ENCODE measurements around the gene UMOD.
"Not testable (repeated sequence)": the region's sequence is repeated elsewhere in the genome, so short reads cannot be mapped to it uniquely, and the experiment has no call there.

The UMOD gene

GRCh38 chr16:20363191-20363590, 10.7 kb upstream of the UMOD start:
- no peak for DNase-seq

GRCh38 chr16:20359997-20360396, 7.5 kb upstream of the UMOD start:
- DNase-seq = no peak

GRCh38 chr16:20355114-20355782, 2.7 kb upstream of the UMOD start:
- no peak for DNase-seq

GRCh38 chr16:20353379-20353778, 864 bp upstream of the UMOD start:
- no peak for DNase-seq

- DNase-seq = no peak
Measured at GRCh38 chr16:20349615-20350014, 2.9 kb downstream of the UMOD start.

DNA sequence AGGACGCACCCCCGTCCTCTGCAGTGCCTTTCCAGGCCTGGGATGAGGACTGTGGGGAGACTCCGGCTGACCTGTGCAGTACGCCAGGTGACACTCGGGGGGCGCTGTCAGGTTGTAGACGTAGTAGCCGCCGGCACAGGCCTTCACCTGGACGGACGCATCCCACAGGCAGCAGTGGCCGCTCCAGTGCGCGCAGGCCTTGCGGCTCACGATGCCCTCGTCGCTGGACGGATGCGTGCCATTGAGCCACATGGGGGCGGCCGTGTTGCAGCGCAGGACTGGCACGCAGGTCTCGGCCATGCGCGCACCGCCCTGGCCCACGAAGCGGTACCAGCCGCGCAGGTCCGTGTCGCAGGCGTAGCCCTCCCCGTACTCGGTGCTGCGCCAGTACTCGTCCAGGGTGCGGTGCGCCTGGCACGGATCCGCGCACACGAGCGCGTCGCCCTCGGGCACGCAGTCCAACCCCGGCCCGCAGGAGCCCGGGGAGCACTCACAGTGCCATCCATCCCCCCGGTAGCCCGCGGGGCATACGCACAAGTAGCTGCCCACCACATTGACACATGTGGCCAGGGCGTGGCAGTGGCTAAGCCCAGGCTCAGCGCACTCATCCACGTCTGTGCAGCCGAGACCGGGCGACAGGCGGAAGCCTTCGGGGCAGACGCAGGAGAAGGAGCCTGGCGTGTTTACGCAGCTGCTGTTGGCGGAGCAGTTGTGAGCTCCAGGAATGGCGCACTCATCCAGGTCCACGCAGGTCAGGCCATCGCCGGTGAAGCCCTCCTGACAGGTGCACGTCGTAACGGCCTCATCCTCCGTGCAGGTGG, 3.9 kb downstream of the UMOD start:
- DNase-seq = no peak

GRCh38 chr16:20347666-20348364, 4.7 kb downstream of the UMOD start:
- DNase-seq = no peak

DNA sequence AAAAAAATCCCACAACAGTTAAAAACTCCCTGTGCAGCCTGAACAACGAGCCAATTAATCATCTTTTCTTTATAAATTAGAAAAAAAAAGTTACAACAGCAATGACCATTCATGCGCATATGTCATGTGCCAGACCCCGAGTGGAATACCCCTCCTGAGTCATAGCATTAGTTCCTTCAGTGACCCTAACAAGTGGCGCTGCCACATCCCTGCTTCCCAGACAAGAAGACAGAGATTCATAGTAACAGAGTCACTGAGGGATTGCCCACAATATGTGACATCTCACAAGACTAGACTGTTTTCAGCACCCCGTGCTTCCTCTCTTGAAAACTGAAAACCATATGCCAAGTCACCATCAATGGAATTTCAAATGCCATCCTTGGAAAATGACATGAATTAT, 7.9 kb downstream of the UMOD start:
- DNase-seq = no peak

DNA sequence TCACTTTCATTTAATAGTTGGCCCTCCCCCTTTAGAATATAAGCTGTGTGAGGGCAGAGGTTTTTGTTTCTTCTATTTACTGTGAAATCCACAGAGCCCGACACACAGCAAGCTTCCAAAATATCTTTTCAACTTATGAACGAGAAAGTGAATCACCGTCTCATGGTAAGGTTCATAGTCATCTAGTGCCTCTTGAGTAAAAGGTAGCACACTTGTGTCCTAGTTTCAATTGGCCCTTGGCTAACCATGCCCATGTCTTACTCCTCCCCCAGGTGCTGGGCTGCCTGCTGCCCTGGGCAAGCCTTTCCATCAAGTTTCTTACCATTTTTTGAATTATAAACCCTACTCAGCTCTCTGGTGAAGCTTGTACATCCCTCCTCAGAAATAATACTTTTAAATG, 12.8 kb downstream of the UMOD start:
- no peak for DNase-seq

DNA sequence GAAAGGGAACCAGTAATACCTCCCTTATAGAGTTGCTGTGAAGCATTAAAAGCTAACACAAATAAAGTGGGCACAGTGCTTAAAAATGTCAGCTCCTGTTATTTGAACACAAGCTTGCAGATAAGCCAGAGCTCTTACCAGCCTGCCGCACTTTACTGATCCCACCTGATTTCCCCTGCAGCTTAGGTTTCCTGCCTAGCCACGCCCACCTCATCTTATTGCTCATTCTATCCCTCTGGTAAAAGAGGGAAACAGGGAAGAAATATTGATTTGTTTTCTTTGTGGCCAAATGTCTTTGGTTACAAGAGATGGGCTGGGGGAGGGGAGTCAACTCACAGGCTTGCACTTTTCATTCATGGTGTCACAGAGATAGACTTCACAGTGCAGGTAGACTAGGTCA, 15.6 kb downstream of the UMOD start:
- no peak for DNase-seq

DNA sequence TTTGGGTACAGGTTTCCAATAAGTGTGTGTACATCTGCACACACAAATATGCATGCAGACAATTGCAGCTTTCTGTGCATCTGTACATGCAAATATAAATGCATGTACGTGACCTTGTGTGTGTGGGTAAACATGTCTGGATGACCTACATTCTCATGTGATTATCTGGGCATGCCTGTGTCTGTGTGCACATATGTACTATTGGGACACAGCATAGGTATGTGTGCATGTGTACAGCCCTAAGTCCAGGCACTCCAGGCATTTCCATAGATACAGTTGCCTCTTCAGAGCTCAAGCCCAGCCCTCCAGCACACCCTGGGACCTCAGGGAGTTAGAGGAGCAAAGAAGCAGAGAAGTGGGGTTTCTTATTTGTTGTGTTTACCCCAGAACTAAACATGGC, 18.1 kb downstream of the UMOD start:
- no peak for DNase-seq

DNA sequence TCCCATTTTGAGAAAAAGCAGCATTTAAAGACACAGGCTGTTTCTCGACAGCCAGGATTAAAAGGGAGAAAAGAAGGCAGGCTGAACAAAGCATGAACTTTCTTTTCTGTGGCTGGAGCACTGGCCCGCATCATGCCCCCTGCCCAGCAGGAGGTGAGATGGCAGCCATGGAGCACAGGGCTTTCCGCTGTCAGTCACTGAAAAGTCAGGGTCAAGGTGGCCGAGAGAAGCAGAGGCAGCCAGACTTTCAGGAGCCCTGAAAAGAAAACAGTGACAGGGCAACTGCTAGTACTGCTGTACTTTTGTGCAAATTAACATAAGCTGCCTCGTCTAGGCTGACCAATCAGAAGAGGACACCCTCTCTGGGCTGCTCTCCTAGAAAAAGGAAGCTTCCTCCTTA, 19.4 kb downstream of the UMOD start:
- no peak for DNase-seq

GRCh38 chr16:20332411-20332810, 20.1 kb downstream of the UMOD start:
- DNase-seq = no peak

DNA sequence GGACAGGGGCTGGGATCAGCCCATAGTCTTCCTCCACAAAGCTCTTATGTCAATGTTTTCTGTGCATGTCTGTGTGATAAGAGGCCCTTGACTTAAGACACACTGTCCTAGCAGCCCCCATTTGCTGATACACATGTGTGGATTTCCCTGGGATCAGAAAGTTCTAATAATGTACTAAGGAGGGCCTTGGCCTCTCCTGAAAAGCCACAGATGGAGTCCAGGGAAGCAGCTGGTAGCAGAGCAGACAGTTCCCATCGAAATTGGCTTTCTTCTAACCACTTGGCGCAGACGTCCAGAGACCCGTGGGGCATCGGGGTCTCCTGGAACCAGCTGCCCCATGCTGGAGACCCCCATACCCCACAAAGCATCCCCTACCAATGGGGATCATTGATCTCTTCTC, 20.9 kb downstream of the UMOD start:
- no peak for DNase-seq

DNA sequence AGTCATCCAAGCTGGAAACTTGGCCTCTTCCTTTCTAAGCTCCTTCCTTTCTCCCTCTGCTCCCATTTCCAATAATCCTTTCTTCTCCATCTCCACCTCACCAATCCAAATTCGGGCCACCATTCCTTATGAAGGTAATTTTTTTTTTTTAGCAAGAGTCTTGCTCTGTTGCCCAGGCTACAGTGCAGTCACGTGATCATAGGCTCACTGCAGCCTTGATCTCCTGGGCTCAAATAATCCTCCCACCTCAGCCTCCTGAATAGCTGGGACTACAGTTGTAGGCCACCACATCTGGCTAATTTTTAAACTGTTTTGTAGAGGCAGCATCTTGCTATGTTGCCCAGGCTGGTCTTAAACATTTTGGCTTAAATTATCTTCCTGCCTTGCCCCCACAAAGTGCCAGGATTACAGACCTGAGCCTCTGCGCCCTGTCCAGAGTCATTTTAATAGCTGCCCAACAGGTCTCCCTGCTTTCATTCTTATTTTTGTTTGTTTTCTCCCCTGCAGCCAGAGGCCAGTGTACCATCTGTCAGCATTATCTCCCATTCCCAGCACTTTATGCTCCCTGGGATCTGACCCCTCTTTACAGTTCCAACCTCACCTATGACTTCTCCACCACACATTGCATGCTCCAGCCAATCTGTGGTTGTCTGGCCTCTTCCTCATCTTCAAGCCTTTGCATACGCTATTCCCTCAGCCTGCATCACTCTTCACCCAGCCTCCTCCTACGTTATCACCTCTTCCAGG, 22.9 kb downstream of the UMOD start:
- DNase-seq = no peak

DNA sequence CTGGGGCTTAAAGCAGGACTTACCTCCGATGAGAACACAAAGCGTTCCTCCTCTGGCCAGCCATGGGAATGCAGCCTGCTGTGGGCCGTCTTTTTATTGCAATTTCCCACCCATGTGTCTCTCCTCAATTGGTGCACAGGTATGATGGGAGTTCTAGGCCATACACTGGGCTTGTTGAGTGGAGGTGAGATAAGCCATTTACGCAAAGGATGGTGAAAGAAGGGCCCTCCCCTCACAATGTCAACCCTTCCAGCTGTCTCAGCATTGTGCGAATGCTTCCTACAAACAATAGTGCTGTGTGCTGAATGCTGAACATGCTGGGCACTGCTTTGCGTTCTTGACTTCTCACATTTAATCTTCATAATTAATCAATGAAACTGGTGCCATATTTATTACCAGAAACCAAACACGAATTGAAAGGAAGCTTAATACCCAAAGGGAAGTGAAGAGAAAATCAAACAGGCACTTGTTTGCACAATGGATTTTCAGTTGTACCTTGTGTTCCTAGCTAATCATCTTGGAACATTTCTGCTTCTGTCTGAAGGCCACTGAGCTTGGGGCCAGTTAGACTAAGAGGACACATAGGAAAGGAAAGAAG, 25.0 kb downstream of the UMOD start, which contains the start of gene GP2:
GP2 (minus strand) TSS at position 70 of the 598 bp plus-strand sequence. CDS start 1,082 bp downstream, outside the sequence.
- no peak for DNase-seq

DNA sequence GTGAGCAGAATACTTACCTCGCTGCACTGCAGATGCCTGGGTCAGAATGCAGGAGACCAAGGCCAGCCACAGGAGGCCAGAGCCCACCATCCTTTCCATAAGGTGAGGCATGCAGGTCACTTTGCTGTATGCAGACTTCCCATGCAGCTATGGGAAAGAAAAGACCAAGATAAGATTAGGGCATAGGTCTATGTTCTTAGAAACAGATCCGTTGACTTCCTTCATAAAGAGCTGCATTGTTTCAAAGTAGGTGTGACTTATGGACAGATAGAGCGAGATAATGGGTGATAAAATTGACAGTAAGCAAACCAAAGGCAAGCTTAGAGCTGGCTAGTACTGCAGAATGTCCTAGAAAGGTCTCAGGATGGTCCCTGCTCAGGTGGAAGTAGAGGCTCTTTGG, 26.2 kb downstream of the UMOD start:
- DNase-seq = no peak

GRCh38 chr16:20325005-20325404, 27.5 kb downstream of the UMOD start:
- DNase-seq = no peak

GRCh38 chr16:20323591-20324117, 28.9 kb downstream of the UMOD start:
- DNase-seq = no peak

GRCh38 chr16:20322696-20323095, 29.8 kb downstream of the UMOD start:
- no peak for DNase-seq

DNA sequence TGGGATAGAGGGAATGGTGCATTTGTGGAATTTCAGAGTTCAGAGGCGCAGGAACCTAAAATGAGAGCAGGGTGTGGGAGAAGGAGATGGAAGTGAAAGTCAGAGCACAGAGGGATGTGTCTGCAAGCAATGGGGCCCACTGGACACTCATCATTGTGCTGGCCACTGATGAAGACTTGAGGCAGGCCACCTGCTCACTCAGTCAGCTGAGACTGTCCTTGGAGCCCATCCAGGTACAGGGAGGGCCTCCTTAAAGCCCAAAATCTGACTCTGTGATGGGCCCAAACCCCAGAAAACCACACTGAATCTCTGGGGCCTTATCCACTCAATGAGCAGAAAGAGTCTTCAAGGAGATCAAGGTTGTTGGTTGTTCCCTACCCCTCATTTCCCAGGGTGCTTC, 30.8 kb downstream of the UMOD start:
- no peak for DNase-seq

- not testable (repeated sequence) for DNase-seq
Measured at GRCh38 chr16:20321051-20321450, 31.5 kb downstream of the UMOD start.

Measured in T-helper 9 cell (primary cell).